Measurements from ENCODE around the gene BEND3.
A peak's percentile ranks its signal among the peaks of the same experiment; 100 is the strongest.

BEND3 gene

DNA sequence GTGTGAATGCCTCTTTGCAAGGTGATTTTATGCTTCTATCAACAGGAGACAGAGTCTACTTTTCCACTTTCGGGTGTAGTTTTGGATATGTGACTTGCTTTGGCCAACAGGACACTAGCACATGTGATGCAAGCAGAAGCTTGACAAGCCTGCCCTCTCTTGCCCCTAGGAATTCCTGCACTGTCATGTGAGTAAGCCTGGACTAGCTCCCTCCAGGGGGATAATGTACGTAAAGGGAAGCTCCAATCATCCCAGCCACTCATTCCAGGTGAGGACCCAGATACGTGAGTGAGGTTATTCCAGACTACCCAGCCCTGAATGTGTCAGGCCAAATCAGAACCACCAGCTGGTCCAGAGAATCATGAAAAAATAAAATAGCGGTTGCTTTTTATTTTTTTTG, 33.3 kb downstream of the BEND3 start:
- DNase-seq (ENCODE audit: low read depth) = peak; percentile 29

DNA sequence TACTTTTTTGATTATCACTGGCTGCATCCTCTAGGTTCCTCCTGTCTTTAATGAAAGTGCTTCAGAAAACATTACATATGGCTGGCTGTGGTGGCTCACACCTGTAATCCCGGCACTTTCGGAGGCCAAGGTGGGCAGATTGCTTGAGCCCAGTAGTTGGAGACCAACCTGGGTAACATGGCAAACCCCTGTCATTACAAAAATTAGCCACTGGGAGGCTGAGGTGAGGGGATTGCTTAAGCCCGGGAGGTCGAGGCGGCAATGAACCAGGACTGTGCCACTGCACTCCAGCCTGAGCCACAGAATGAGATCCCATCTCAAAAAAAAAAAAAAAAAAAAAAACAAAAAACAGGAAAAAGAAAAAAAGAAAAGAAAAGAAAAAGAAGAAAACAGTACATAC, 35.3 kb downstream of the BEND3 start:
- peak; percentile 14 for DNase-seq (ENCODE audit: low read depth)

DNA sequence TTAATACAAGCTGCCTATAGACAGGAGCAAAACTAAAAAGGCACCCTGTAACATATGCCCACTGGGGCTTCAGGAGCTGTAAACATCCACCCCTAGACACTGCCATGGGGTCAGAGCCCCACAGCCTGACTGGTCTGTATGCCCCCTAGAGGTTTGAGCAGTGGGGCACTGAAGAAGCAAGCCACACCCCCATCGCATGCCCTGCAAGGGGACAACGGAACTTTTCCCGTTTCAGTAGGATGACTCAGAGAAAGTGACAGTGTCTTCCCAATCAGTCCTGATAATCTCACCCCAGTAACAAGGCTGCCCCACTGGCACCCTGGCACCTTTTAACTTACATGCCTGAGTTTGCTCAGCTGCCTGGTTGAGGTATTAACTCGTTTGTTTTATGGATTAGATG, 35.9 kb downstream of the BEND3 start:
- DNase-seq (ENCODE audit: low read depth) = no peak

DNA sequence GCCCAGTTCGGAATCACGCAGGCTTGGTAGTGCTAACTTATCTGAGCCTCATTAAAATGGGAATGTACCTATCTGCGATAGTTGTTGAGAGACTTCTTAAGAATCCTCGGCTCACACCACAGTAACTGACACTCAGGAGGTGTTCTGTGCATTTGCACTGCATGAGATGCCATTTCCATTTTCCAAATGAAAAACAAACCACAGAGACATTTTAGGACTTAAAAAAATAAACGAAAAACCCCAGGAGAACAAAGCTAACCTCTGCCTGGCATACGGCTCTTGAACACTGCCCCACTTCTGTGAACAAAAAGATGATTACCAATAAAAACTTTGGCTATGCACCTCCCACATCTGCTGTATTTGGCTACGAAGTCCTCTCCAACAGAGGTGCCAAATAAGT, 37.6 kb downstream of the BEND3 start:
- no peak for DNase-seq (ENCODE audit: low read depth)

DNA sequence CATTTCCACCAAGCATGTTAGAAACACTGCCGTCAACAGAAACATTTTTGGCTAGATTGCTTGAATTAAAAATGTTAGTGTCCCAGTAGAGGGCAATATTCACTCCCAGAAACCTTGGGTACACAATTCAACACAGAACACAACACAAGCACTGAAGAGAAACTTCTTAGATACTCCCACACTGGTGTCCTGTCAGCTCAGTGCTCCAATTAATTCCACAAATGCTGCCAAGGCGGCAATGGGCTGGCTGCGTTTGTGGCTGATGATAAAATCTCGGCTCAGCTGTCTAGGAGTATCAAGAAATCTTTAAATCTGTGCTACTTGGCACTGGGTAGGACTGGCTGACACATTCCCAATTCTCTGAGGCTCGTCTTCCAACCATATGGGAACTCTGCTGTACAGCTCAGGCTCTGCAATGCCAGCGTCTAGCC, 39.3 kb downstream of the BEND3 start:
- DNase-seq (ENCODE audit: low read depth) = peak; percentile 49

DNA sequence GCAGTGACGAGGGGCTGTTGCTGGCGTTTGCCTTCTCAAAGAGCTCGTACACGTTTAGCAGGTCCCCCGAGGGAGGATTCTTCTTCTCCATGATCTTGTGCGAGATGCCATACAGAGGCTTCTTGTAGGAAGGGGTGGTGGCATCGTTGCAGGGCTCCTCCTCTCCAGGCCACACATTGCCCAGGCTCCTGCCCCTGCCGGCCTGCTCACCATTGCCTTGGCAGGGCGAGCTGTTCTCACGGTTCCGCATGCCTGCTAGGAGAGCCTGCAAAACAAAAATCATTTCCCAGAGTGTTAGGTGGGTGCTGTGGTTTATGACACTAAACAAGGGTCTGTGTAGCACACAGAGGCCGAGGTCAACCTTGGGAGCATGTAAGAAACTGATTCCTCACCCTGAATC, 44.6 kb downstream of the BEND3 start:
- no peak for DNase-seq (ENCODE audit: low read depth)

DNA sequence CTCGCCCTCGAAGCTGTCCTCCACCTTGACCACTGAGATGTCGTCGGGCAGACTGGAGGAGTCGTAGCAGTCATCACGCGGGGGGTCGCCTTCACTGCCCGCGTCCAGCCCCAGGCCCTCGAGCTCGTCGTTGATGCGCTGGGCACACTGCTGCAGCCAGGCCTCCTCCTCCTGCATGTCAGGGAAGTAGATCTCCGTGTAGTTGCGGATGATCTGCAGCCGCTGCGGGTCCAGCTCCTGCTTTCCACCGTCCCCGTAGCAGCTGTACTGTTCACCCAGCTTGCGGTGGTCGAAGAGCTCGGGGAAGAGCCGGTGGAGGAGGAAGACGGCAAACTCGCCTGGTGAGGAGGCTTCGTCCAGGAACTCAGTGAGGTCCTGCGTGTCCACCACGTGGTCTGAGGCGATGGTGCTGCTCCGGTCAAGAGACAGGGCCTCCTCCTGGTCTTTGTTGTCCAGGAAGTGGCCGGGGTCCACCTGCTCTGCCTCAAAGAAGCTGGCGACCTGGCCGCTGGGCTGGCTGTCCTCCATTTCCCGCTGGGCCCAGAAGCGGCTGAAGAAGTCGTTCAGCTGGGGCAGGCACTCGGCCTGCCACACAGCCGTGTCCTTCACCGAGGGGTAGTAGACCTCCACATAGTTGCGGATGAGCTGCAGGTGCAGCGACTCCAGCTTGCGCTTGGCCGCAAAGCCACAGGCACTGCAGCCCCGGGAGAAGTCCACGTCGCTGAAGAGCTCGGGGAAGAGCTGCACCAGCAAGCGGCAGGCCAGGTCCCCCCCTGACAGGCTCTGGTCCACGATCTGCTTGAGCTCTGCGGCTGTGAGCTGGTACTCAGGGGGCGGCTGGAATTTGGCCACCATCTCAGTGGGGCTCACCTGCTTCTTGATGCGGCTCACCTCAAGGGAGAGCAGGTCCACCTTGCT, 45.4 kb downstream of the BEND3 start:
- DNase-seq (ENCODE audit: low read depth) = no peak

DNA sequence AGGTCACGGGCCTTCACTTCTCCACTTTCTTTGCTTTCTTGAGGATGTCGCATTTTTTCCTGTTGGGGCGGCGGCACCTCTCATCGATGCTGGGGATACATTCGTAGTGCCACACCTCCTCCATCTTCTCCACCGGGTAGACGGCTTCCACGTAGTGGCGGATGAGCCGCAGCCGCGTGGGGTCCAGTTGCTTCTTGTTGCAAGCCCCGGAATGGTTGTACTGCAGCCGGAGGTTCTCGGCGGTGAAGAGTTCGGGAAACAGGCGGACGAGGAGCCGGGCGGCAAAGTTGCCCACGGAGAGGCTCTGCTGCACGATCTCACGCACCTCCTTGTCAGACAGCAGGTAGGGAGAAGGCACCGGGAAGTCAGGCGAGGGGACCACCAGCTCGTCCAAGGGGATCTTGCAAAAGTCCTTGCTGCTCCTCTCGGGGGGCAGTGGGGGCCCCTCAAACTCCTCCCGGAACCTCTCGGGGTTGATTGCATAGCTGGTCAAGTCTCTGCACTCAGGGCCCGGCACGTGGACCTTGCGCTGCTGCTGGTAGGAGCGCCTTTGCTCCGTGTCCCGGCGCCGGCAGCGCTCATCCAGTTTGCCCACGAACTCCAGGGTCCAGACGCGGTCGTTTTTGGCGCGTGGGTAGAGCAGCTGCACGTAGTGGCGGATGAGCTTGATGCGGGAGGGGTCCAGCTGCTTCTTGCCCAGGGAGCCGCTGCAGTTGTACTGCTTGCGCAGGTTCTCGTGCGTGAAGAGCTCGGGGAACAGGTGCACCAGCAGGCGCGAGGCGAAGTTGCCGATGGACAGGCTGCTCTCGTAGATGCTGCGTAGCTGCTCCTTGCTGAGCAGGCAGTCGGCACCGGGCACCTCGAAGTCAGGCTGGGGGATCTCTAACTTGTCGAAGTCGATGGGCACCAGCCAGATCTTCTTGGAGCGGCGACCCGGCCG, 46.4 kb downstream of the BEND3 start:
- no peak for DNase-seq (ENCODE audit: low read depth)

DNA sequence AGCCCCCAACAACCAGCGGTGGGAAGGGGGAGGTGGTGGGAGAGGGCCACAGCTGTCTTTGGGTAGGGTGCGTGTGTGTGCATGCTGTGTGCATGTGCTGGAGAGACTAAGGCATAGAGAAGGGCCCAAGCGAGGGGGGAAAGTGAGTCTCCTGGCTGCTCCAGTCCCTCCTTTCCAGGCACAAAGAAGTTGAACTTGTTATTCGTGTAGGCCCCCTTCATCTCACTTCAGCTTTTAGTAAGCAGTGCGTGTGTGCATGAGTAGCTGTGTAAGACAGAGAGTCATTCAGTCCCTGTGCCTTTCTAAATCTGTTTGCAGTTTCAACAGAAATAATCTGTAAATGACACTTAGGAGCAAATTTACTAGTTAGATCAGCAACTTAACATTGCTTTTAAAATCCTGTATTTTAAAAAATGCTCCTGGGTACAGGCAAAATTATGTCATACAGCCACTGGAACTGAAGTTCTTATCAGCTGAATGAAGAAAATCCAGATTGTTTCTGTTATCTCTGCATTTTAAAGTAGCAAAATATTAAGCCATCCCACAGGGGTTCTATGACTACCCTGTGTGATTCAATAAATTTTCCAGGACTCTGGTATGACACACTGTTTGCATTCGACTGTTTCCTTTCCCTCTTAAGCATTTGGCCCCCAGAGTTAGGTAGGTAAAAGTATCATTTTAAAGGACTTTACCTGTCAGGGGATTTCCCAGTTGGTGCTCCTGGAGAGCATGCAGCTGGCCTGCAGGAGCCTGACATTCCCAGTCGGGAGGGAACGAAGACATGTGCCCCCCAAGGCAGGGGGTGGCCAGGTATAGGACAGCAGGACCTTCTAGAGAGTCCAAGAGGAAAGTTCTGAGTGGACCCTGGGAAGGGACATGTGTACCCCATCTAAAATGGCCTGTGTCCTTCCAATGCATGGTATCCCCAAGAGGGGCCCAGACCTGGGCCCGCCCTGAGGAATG, 48.3 kb downstream of the BEND3 start:
- DNase-seq (ENCODE audit: low read depth) = peak; percentile 46

DNA sequence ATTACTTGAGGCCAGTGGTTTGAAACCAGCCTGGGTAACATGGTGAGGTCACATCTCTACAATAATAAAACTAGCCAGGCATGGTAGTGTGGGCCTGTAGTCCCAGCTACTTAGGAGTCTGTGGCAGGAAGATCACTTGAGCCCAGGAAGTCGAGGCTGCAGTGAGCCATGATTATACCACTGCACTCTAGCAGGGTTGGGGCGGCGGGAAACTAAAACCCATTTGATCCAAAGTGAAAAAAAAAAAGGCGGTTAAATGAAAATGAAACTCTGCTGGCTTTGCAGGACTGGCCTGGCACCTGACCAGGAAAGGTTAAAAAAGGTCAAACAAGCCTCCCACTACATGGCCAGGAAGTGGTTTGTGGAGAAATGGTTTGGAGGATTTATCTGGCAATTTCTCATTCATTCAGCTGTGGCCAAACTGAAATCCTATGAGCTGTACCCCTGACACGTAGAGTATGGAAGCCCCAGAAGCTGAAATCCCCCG, 50.7 kb downstream of the BEND3 start:
- DNase-seq (ENCODE audit: low read depth) = peak; percentile 87

DNA sequence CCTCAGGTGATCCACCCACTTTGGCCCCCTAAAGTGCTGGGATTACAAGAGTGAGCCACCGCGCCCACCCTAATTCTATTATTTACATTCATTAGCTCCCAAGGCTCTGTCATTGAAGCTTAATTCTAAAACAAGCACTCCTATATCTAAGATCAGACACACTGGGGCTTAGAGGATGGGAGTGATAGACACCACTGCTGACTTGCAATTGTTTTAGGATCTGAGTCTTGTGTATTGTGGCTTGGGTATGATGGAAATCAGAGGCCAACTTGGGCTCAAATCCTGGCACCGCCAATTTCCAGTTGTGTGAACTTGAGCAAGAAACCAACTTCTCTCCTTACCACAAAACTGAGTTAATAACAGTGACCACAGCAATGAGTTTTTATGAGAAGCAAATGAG, 52.6 kb downstream of the BEND3 start:
- DNase-seq (ENCODE audit: low read depth) = no peak

DNA sequence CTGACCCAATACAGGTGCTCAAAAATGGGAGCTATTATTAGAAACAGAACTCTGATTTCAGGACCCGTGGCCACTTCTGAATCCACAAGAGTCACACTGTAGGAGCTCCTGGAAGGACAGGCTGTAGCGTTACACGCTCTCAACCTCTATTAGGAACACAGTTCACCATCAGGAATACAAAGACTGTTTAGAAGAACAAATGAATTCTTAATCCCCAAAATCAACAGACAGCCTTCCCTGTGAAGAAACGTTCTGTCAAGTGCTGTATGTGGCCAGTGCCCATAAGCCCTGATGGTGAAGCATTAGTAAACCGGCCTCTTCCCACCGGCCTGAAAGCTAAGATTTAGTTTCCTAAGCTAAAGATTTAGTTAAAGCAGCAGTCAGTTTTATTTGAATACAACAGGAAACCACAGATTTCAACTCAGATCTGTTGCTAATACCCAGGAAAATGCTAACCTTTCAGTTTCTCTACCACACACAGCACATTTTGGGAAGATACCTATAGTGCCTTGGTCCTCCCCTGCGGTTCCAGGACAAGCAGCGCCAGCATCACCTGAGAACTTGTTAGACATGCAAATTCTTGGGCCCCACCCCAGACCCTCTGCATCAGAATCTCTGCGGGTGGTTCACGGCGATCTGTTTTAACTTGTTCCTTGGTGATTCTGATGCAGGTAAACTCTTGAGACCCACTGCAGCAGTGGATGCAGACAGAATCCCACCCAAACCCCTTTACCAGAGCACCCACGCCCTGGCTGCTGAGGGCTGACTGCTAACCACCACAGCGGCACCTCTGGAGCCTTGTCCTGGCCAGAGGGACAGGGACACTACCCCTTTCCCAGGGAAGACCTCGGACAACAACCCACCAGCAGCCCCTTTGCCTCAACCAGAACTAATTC, 53.9 kb downstream of the BEND3 start:
- DNase-seq (ENCODE audit: low read depth) = peak; percentile 19

DNA sequence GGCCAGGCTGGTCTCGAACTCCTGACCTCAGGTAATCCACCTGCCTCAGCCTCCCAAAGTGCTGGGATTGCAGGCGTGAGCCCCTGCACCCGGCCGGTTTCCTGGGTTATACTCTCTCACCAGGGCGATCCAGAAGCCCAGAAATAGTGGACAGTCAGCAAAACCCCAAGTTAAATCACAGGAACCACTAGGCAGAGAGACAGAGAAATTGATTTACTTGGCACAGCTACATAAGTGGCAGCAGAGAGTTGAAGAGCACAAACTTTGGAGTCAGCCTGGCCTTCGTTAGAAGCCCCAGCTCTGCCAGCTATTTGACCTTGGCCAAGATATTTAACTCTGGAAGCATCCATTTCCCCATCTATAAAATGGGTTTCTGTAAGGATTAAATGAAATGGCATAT, 54.6 kb downstream of the BEND3 start:
- no peak for DNase-seq (ENCODE audit: low read depth)

DNA sequence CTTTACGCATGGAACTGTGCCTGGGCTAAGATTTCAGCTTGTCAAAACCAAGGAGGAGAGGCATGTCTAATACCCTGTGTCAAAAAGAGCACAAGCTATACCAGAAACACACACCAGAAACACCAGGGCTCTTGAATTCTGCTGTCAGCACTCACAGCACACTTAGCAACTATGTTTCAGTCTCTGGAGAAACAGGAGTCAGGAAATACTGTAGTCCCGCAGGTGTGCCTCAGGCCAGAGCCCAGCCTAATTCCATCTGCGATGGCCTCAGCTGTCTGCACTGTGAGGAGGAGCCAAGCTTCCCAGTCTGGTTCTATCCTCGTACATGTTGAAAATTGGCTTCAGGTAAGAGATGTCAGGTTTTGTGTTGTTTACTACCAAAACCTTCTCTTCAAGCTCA, 55.7 kb downstream of the BEND3 start:
- no peak for DNase-seq (ENCODE audit: low read depth)

DNA sequence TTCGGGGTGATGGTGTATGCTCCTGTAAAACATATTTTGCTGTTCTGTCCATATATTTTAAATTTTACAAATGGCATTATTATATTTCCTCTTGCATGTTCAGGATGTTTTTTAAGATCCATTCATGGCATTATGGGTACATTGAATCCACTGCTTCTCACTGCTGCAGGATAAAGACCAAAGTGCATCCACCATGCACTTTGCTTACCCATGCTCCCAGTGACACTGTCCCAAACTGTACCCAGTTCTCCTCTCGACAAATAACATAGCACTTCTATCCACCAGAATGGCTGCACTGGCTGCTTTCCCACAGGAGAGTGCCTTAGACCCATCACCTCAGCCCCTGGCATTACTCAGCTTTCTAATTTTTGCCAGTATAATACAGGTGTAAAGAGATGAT, 57.6 kb downstream of the BEND3 start:
- no peak for DNase-seq (ENCODE audit: low read depth)

DNA sequence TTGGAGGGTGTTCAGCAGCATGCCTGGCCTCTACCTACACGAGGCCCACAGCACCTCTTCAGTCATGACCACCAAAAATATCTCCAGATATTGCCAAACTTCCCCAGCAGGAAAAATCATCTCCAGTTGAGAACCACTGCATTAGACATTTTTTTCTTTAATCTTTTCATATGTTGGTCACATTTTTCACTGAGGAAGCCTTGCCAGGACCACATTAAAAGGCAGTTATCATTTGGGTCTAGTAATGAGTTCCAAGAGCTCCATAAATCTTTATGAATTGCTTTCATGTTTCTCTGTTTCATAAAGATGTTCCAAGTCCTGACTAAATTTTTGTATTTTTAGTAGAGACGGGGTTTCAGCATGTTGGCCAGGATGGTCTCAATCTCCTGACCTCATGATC, 58.5 kb downstream of the BEND3 start:
- DNase-seq (ENCODE audit: low read depth) = no peak

DNA sequence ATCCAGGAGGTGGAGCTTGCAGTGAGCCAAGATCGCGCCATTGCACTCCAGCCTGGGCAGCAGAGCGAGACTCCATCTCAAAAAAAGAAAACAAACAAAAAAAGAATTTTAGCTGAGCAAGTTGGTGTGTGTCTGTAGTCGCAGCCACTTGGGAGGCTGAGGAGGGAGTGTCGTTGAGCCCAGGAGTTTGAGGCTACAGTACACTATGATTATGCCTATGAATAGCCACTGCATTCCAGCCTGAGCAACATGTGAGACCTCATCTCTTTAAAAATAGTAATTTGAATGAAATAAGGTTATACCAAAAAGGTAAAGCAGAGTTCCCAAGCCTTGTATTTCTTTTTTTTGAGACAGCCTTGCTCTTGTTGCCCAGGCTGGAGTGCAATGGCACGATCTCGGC, 67.5 kb downstream of the BEND3 start:
- no peak for DNase-seq (ENCODE audit: low read depth)

DNA sequence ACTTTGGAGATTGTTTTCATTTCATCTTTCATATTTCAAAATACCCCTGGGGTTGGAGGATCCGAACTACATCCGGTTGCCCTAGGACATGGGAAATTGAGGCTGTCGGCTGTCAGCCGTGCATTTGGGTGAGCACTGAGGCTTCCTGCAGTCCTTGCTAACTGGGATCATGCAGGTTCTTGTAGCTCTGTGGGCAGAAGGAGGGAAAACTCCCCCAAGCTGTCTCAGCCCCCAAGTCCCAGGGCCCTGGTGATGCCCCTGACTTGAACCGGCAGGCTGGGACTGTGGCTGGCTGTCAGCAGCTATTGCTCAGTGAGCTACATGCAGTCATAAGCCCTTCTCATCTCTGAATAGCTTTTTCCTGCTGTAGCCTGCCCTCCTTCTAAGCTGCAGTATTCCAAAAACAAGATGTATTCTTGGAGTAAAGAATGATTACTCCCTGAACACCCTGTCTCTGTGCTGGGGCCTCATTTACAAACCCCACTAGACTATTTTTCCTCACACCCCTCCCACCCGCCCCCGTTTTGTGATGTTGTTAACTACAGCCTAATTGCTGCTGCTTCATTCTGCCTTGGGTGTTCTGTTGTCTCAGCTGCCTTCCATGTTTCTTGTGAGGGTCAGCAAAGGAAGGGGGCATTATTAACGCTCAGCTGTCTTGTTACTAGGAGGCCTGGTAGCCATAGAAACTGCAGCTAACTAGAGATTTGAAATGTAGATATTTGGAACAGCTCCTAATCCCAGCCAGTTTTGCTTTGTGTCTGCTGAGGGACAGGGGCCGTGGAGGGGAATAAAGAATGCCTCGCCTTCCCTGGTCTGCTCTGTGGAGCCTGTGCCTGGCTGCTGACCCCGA, 69.3 kb downstream of the BEND3 start:
- no peak for DNase-seq (ENCODE audit: low read depth)

DNA sequence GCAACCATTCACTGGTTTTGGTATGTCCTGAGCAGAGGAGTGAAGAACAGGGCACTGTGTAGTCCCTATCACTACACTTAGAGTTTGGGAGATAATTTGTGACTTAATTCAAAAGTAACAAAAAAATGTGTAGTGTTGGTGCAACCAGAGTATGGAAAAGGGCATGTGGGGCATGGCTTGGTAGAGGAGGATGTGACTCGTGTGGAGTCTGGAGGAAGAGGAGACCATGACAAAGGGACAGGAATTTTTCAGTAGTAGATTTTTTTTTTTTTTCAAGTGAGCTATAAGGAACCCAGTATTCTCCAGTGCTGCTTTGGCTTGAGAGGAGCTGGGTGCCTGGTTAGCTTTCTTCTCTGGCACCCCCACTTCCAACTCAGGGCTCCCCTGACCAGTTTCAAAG, 82.2 kb downstream of the BEND3 start:
- no peak for DNase-seq (ENCODE audit: low read depth)

DNA sequence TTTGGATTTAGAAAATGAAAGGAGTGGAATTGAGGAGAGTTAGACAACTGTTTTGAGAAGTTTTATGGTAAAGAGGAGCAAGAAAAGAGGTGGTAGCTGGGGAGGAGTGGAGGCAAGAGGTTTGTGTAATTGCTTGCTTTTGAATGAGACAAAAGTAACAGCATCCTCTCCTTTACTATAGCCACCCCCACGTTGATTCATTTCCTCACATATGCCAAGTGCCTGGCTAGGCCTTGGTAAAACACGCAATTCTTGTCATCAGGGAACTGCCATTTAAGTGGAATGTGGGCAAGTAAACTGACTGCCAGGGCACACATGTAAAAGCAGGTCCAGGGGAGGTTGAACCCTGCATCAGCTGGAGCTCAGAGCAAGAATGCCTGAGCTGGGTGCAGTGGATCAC, 83.3 kb downstream of the BEND3 start:
- no peak for DNase-seq (ENCODE audit: low read depth)

All from amniotic epithelial cell (primary cell).